ENCODE results near the gene ZNF205. TPM values are rescaled to one million over a fixed set of nuclear protein-coding genes. Genes with fewer than 3 reads are reported as not detected.
A peak's percentile ranks its signal among the peaks of the same experiment; 100 is the strongest.

The ZNF205 gene
- polyA plus RNA-seq, 1 of the 3 experiments (the other 2 are of a cell fraction), result 9.7 TPM

- TF ChIP-seq FOSL2 (IDR thresholded peaks at IDR 0.05; ENCODE audit: borderline replicate concordance, low read depth) (no peak), RXRA (IDR thresholded peaks at IDR 0.05; ENCODE audit: borderline replicate concordance, low read depth) (no peak), TAF1 (IDR thresholded peaks at IDR 0.05; ENCODE audit: borderline replicate concordance, low read depth, low read length) (no peak), PBX3 (IDR thresholded peaks at IDR 0.05) (no peak), POLR2AphosphoS5 (IDR thresholded peaks at IDR 0.05; ENCODE audit: low read depth, low read length) (no peak), USF1 (IDR thresholded peaks at IDR 0.05; ENCODE audit: borderline replicate concordance, low read depth) (no peak)
- POLR2A ChIA-PET, result no interaction called here
- CTCF ChIA-PET, result interaction anchor here (1.0 to 3.9 kb wide), 9 partner anchors 8 to 413 kb away, joined by 3 to 25 read pairs (median 4); no protein-coding TSS in a partner anchor
- Histone ChIP-seq H2AFZ (ENCODE audit: low read depth) (no peak overlapping the region), H3F3A (replicated peaks; ENCODE audit: insufficient read depth) (no peaks in the 10 kb centered on the region), H3K79me2 (ENCODE audit: insufficient read depth) (no peaks in the 10 kb centered on the region), H3K27me3 (ENCODE audit: insufficient read depth) (peaks cover 65% of the 10 kb centered on the region), H3K9me2 (no peaks in the 10 kb centered on the region), H4K20me1 (ENCODE audit: insufficient read depth) (no peaks in the 10 kb centered on the region), H3K9ac (no peak overlapping the region), H3K4me1 (ENCODE audit: control insufficient read depth in 1 of 2, insufficient read depth in 2 of 2, low read depth in 1 of 2, low read length in 1 of 2) (no peaks in the 10 kb centered on the region; a peak in 1 of 4 replicates), H3K4me2 (no peak overlapping the region), H3K27ac (ENCODE audit: low read depth in 2 of 2, low read length in 1 of 2) (no peak overlapping the region), H3K4me3 (ENCODE audit: low read depth in 2 of 2, low read length in 1 of 2) (no peak overlapping the region), H3K9me3 (no peaks in the 10 kb centered on the region), H3K36me3 (replicated peaks in 1 of 2; ENCODE audit: control insufficient read depth in 1 of 2, insufficient read depth in 2 of 2, low read length in 1 of 2) (no peaks in the 10 kb centered on the region)
- WGBS (ENCODE audit: low lambda C conversion rate), result 67% methylated on average over 5 of the region's 7 CpGs
- DNase-seq, result no peak
Observed at GRCh38 chr16:3088450-3088849, 23.9 kb upstream of the ZNF205 start.

- Histone ChIP-seq H3K9me2 (no peaks in the 10 kb centered on the region), H3K4me2 (no peak overlapping the region), H2AFZ (ENCODE audit: low read depth) (no peak overlapping the region), H3K79me2 (ENCODE audit: insufficient read depth) (no peaks in the 10 kb centered on the region), H3K36me3 (replicated peaks in 1 of 2; ENCODE audit: control insufficient read depth in 1 of 2, insufficient read depth in 2 of 2, low read length in 1 of 2) (no peaks in the 10 kb centered on the region), H3F3A (replicated peaks; ENCODE audit: insufficient read depth) (no peaks in the 10 kb centered on the region), H4K20me1 (ENCODE audit: insufficient read depth) (no peaks in the 10 kb centered on the region), H3K9me3 (no peaks in the 10 kb centered on the region), H3K27ac (ENCODE audit: low read depth in 2 of 2, low read length in 1 of 2) (no peak overlapping the region), H3K4me3 (ENCODE audit: low read depth in 2 of 2, low read length in 1 of 2) (no peak overlapping the region), H3K4me1 (ENCODE audit: control insufficient read depth in 1 of 2, insufficient read depth in 2 of 2, low read depth in 1 of 2, low read length in 1 of 2) (no peaks in the 10 kb centered on the region; a peak in 1 of 4 replicates), H3K9ac (no peak overlapping the region), H3K27me3 (ENCODE audit: insufficient read depth) (peaks cover 65% of the 10 kb centered on the region)
- TF ChIP-seq RAD21 (IDR thresholded peaks at IDR 0.05; ENCODE audit: low read length) (no peak), CTCF (IDR thresholded peaks at IDR 0.05) (0 out of 2 replicates have a peak, but pooled peaks have one; percentile 15)
- no peak for DNase-seq
- ChIA-PET POLR2A (no interaction called here), CTCF (interaction anchor here (1.0 to 3.9 kb wide), 11 partner anchors 9 to 412 kb away, joined by 3 to 25 read pairs (median 4); no protein-coding TSS in a partner anchor)
- WGBS (ENCODE audit: low lambda C conversion rate), result 84% methylated on average over 22 of the region's 71 CpGs
Observed at GRCh38 chr16:3088925-3089716, 23.3 kb upstream of the ZNF205 start.

All from SK-N-SH (cell line).